Tibial nerve (tissue), 4 donors: ENCODE measurements around the gene GALNT5.

Experiments used
- CTCF ChIP-seq, 5 experiments: fragments of 200-600 bp in 3 of 5; fragments of 450-650 bp in 2 of 5; sonication (generic) in 3 of 5; IDR thresholded peaks; one replicate each; pipeline ENCODE4 v1.5.1; 2016 to 2019; ENCODE audit warnings: antibody characterized with exemption in 5 of 5, mild to moderate bottlenecking in 3 of 5, moderate library complexity in 2 of 5
- EP300 ChIP-seq, 2 donors: sonication (generic); formaldehyde crosslinking; IDR thresholded peaks; one replicate each; pipeline ENCODE4 v1.6.1; 2017; ENCODE audit warnings: antibody characterized with exemption in 2 of 2, mild to moderate bottlenecking in 1 of 2

GRCh38 chr2:157227592-157227991, 29.9 kb upstream of the GALNT5 start:
- TF ChIP-seq CTCF (IDR thresholded peaks at IDR 0.05): no peak
- TF ChIP-seq EP300 (IDR thresholded peaks at IDR 0.05): no peak
